T-cell (primary cell): Measurements from ENCODE around the gene KCNIP4. TPM values are rescaled to one million over a fixed set of nuclear protein-coding genes. Genes with fewer than 3 reads are reported as not detected.

Experiments used
- ATAC-seq, 4 experiments: fragments of 200-7000 bp in 3 of 4; fragments of 150-1000 bp in 1 of 4; cut with Tn5 transposase; replicated peaks in 1 of 4; 1 replicate in 3 of 4; 2 replicates in 1 of 4; pipeline ENCODE4 v1.10.0; 2021; ENCODE audit warnings: moderate library complexity in 3 of 4, mild to moderate bottlenecking in 2 of 4, moderate number of reproducible peaks in 1 of 4
- CTCF ChIA-PET, 2 donors: fragments of 300-600 bp; sonication (Branson Sonifier 250); formaldehyde crosslinking; loops; one replicate each; lab custom pipeline; 2022; ENCODE audit warnings: antibody characterized with exemption in 2 of 2; lab: Charles Lee
- POLR2A ChIA-PET, 2 donors: fragments of 300-600 bp; sonication (Branson Sonifier 250); formaldehyde crosslinking; loops; one replicate each; lab custom pipeline; 2022; ENCODE audit warnings: antibody characterized with exemption in 2 of 2; lab: Charles Lee
- DNase-seq, 35 experiments: peaks; one replicate each; pipeline versions ENCODE4 v3.0.0 to v3.0.0-alpha.2; 2013 to 2023
- H3K27ac ChIP-seq: one replicate; pipeline ENCODE4 v1.5.1; 2013; ENCODE audit warnings: low read length
- H3K27me3 ChIP-seq, 2 experiments: replicated peaks in 1 of 2; 1 replicate in 1 of 2; 2 replicates in 1 of 2; pipeline versions ENCODE4 v1.6.1 to v1.7.0; 2013; ENCODE audit warnings: low read length in 1 of 2, mixed read lengths in 1 of 2; ENCODE audit not compliant: control insufficient read depth in 2 of 2, insufficient read depth in 2 of 2; ENCODE audit errors: extremely low read depth in 1 of 2
- H3K36me3 ChIP-seq, 2 donors: 1 replicate in 1 of 2; 2 replicates in 1 of 2; pipeline versions ENCODE4 v1.6.1 to v1.7.0; 2013; ENCODE audit warnings: low read length in 1 of 2; ENCODE audit not compliant: control insufficient read depth in 2 of 2, insufficient read depth in 1 of 2; ENCODE audit errors: extremely low read depth in 1 of 2
- H3K4me1 ChIP-seq, 2 experiments: 1 replicate in 1 of 2; 2 replicates in 1 of 2; pipeline versions ENCODE4 v1.6.1 to v1.7.0; 2013; ENCODE audit warnings: low read length in 2 of 2, mixed read lengths in 1 of 2; ENCODE audit not compliant: insufficient read depth in 2 of 2, control insufficient read depth in 1 of 2; ENCODE audit errors: extremely low read depth in 1 of 2
- H3K4me3 ChIP-seq, 2 donors: 1 replicate in 1 of 2; 2 replicates in 1 of 2; pipeline versions ENCODE4 v1.5.1 to v1.7.0; 2013; ENCODE audit warnings: mild to moderate bottlenecking in 2 of 2, low read length in 1 of 2, moderate library complexity in 1 of 2; ENCODE audit not compliant: control insufficient read depth in 1 of 2; ENCODE audit errors: extremely low read depth in 1 of 2
- H3K9me3 ChIP-seq: 2 replicates; pipeline ENCODE4 v1.7.0; 2013
- H3K27ac Mint-ChIP-seq, 2 donors: one replicate each; pipeline ENCODE4 v1.8.0; 2020 to 2021; ENCODE audit warnings: mild to moderate bottlenecking in 2 of 2, mixed read lengths in 2 of 2
- H3K27me3 Mint-ChIP-seq, 2 donors: one replicate each; pipeline ENCODE4 v1.8.0; 2021 to 2022; ENCODE audit warnings: mixed read lengths in 2 of 2
- H3K36me3 Mint-ChIP-seq: one replicate; pipeline ENCODE4 v1.8.0; 2021; ENCODE audit warnings: mixed read lengths
- H3K4me1 Mint-ChIP-seq, 3 donors: one replicate each; pipeline ENCODE4 v1.8.0; 2020 to 2022; ENCODE audit warnings: mixed read lengths in 3 of 3, mild to moderate bottlenecking in 1 of 3
- H3K4me3 Mint-ChIP-seq, 3 donors: one replicate each; pipeline ENCODE4 v1.8.0; 2020 to 2022; ENCODE audit warnings: mild to moderate bottlenecking in 3 of 3, mixed read lengths in 3 of 3, moderate library complexity in 3 of 3
- H3K9me3 Mint-ChIP-seq, 3 donors: one replicate each; pipeline ENCODE4 v1.8.0; 2020 to 2022; ENCODE audit warnings: mixed read lengths in 3 of 3
- WGBS: methylation state at CpG from one replicate; pipeline ENCODE4 v1.1.5; 2013; ENCODE audit warnings: missing lambda C conversion rate; ENCODE audit not compliant: insufficient coverage; 5-methylcytosine and 5-hydroxymethylcytosine counted together
- total RNA-seq, 35 experiments: library from RNA in 6 of 35; stranded (reverse) in 6 of 35; fragments of 120-200 nt in 1 of 35; gene quantifications; one replicate each; pipeline versions ENCODE4 v1.2.1 to v1.2.4 and lab custom pipeline; 2013 to 2026

The KCNIP4 gene
- total RNA-seq, 5 donors from 2014 or later (not counting 1 experiment from before 2014, with no cell fraction given): not detected

DNA sequence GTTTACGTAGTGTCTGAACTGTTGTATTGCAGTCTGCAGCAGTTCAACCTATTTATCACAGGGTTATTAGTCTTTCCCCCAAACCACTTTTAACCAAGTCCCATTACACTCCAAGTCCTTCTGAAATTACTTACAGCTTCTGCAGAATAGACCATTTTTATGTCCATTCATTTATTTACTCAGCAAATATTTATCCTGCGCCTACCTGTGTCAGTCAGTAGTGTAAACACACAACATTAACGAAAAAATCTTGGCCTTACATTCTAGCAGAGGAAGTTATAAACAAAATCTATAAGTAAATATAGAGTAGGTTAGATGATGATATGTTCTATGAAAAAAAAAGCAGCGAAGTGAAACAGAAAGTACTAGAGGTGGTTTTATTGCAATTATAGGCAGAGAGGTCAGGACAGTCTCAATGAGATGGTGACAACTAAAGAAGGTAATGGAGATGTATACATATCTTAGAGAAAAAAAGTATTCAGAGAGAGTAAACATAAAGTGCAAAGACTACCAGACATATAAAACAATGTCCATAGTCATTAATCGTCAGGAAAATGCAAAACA, 534.7 kb downstream of the KCNIP4 start:
- H3K4me3 Mint-ChIP-seq: no peak overlapping the region
- H3K9me3 Mint-ChIP-seq: peaks cover 9 to 37% (median 17%) of the 10 kb centered on the region in 3 donors
- H3K4me1 Mint-ChIP-seq: no peaks in the 10 kb centered on the region
- Histone ChIP-seq H3K4me3 (no peak overlapping the region), H3K27me3 (no peaks in the 10 kb centered on the region), H3K27ac (no peak overlapping the region), H3K36me3 (no peaks in the 10 kb centered on the region), H3K4me1 (no peaks in the 10 kb centered on the region), H3K9me3 (no peaks in the 10 kb centered on the region)
- no peak for DNase-seq
- H3K27ac Mint-ChIP-seq: no peak overlapping the region
- ATAC-seq: no peak
- no CpG with 5 or more reads among the region's 5 CpGs for WGBS
- H3K36me3 Mint-ChIP-seq: no peaks in the 10 kb centered on the region
- no peaks in the 10 kb centered on the region for H3K27me3 Mint-ChIP-seq
- POLR2A ChIA-PET: no interaction called here
- CTCF ChIA-PET: no interaction called here

DNA sequence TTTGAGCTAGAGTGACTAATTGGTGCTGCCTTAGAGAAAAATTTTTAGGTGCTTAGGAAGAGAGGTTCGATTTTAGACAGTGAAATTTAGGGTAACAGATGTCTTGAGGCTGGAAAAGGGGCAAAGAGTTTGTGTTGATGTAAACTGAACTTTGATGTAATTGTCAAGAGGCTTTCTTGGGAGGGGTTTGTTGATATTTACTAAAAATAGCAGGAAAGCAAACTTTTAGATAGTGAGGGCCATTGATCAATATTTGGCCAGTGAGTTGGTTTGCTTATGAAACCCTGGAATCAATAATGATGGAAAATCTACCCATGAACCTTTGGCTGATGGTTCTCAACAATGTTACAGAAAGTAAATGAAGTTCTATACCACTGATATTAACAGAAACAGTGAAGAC, 537.5 kb downstream of the KCNIP4 start:
- peaks cover 13 to 36% (median 14%) of the 10 kb centered on the region in 3 donors for H3K9me3 Mint-ChIP-seq
- Histone ChIP-seq H3K9me3 (no peaks in the 10 kb centered on the region), H3K27me3 (no peaks in the 10 kb centered on the region), H3K36me3 (no peaks in the 10 kb centered on the region), H3K4me3 (no peak overlapping the region), H3K4me1 (no peaks in the 10 kb centered on the region), H3K27ac (no peak overlapping the region)
- no peaks in the 10 kb centered on the region for H3K27me3 Mint-ChIP-seq
- no peaks in the 10 kb centered on the region for H3K36me3 Mint-ChIP-seq
- DNase-seq (no peak), ATAC-seq (no peak)
- CTCF ChIA-PET: no interaction called here
- no peaks in the 10 kb centered on the region for H3K4me1 Mint-ChIP-seq
- POLR2A ChIA-PET: no interaction called here
- H3K27ac Mint-ChIP-seq: no peak overlapping the region
- WGBS: 8% methylated on average over 1 of the region's 1 CpG
- H3K4me3 Mint-ChIP-seq: no peak overlapping the region

DNA sequence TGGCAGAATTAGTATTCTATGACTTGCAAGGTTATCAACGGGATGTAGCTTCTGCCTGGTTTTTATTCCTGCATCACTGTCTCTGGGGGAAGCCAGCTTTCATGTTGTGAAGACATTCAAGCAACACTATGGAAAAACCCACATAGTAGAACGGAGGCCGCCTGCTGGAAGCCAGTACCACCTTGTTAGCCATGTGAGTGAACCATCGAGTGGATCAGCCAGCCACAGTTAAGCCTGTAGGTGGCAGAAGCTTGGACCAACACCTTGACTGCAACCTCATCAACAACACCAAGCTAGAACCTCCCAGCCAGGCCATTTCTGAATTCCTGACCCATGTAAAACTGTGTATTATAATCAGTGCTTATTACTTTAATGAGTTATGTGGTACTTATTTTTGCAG, 538.2 kb downstream of the KCNIP4 start:
- H3K36me3 Mint-ChIP-seq: no peaks in the 10 kb centered on the region
- ChIA-PET CTCF (no interaction called here), POLR2A (no interaction called here)
- DNase-seq (no peak), ATAC-seq (no peak)
- Histone ChIP-seq H3K27ac (no peak overlapping the region), H3K9me3 (no peaks in the 10 kb centered on the region), H3K36me3 (no peaks in the 10 kb centered on the region), H3K4me1 (no peaks in the 10 kb centered on the region), H3K4me3 (no peak overlapping the region), H3K27me3 (no peaks in the 10 kb centered on the region)
- 80% methylated on average over 1 of the region's 4 CpGs for WGBS
- H3K9me3 Mint-ChIP-seq: peaks cover 13 to 31% (median 14%) of the 10 kb centered on the region in 3 donors
- H3K4me1 Mint-ChIP-seq: no peaks in the 10 kb centered on the region
- no peak overlapping the region for H3K4me3 Mint-ChIP-seq
- H3K27ac Mint-ChIP-seq: no peak overlapping the region
- H3K27me3 Mint-ChIP-seq: no peaks in the 10 kb centered on the region

DNA sequence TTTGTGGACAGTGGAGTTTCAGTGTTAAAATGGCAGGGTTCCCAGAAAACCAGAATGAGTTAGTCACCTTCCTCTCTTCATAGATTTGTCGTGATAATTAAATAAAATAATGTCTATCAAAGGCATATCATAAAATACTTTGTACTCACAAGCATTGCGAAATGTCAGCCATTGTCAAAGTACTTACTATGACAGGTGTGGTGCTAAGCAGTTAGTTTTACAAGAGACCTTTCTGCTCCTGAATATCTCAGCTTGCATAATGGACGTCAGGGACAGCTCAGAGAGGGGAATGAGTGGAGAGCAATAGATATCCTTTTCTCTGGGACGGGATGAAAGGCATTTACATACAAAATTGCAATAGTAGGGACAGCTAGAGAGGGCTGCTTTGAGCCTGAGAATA, 560.9 kb downstream of the KCNIP4 start:
- CTCF ChIA-PET: no interaction called here

DNA sequence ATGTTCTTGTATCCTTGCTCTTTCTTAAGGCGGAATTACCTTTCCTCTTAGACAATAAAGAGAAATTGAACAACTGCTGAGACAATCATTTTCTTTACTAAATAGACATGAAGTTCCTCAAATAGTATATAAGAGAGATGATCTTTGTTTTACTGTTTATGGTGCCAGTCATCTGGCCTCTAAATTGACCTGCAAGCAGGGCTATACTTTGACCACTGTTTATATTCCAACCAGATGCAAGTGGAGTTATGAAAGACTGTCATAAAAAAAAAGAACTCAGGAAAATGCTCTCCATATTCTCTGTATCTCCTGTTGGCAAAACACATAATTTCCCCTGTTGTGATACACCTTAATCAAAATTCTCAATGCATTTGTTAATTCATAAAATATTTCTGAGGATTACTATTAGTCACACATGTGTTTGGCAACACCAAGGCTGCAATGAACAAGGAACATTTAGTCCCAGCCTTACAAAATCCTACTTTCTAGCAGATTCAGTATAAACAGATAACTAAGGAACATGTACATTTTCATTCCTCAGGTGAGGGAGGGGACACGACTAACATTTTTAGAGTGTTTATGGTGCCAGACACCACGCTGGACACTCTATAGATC, 562.3 kb downstream of the KCNIP4 start:
- no peaks in the 10 kb centered on the region for H3K27me3 Mint-ChIP-seq
- POLR2A ChIA-PET: no interaction called here

More for the DNA sequence above, 560.9 kb downstream of the KCNIP4 start:
- ATAC-seq (no peak), DNase-seq (no peak)
- Histone ChIP-seq H3K36me3 (no peaks in the 10 kb centered on the region), H3K4me1 (no peaks in the 10 kb centered on the region), H3K9me3 (no peaks in the 10 kb centered on the region), H3K4me3 (no peak overlapping the region), H3K27me3 (no peaks in the 10 kb centered on the region), H3K27ac (no peak overlapping the region)
- H3K4me1 Mint-ChIP-seq: no peaks in the 10 kb centered on the region
- 35% methylated on average over 2 of the region's 4 CpGs for WGBS
- POLR2A ChIA-PET: interaction anchor here in 1 of 2 donors (0.6 kb wide), 1 partner anchor 150 kb away, joined by 6 read pairs; no protein-coding TSS in a partner anchor
- no peak overlapping the region for H3K4me3 Mint-ChIP-seq
- H3K9me3 Mint-ChIP-seq: peaks cover 7 to 10% (median 8%) of the 10 kb centered on the region in 3 donors
- no peaks in the 10 kb centered on the region for H3K36me3 Mint-ChIP-seq
- no peak overlapping the region for H3K27ac Mint-ChIP-seq
- H3K27me3 Mint-ChIP-seq: no peaks in the 10 kb centered on the region

DNA sequence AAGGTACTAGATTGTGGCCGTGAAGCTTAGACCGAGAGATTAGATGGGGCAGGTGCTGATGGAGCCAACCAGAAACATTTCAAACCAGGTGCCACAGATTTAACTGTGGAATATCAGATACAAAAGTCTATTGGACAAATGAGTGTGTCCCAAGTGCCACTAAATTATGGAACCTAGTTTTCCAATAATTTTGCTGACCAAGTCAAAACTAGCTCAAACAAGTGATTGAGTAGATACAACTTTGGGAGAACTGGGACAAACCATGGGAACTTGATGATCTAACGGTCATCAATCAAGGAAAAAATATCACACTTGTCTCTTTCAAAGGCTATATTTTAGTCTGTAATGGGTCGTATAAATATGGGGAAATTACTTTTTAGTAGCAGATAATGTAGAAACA, 562.9 kb downstream of the KCNIP4 start:
- POLR2A ChIA-PET: no interaction called here
- Mint-ChIP-seq H3K27ac (no peak overlapping the region), H3K4me3 (no peak overlapping the region), H3K9me3 (peaks cover 0 to 8% (median 6%) of the 10 kb centered on the region in 3 donors), H3K36me3 (no peaks in the 10 kb centered on the region), H3K4me1 (no peaks in the 10 kb centered on the region), H3K27me3 (no peaks in the 10 kb centered on the region)
- no peaks in the 10 kb centered on the region for H3K4me1 ChIP-seq
- no peak overlapping the region for H3K4me3 ChIP-seq
- no peak for ATAC-seq
- no peak overlapping the region for H3K27ac ChIP-seq
- no peaks in the 10 kb centered on the region for H3K36me3 ChIP-seq
- no peaks in the 10 kb centered on the region for H3K27me3 ChIP-seq
- CTCF ChIA-PET: no interaction called here
- DNase-seq: no peak
- H3K9me3 ChIP-seq: no peaks in the 10 kb centered on the region
- whole genome bisulfite sequencing: no CpG with 5 or more reads among the region's 4 CpGs

More for the DNA sequence above, 562.3 kb downstream of the KCNIP4 start:
- CTCF ChIA-PET: no interaction called here
- H3K4me1 Mint-ChIP-seq: no peaks in the 10 kb centered on the region
- H3K4me3 ChIP-seq: no peak overlapping the region
- no peak overlapping the region for H3K4me3 Mint-ChIP-seq
- H3K27ac Mint-ChIP-seq: no peak overlapping the region
- no peaks in the 10 kb centered on the region for H3K36me3 Mint-ChIP-seq
- no peaks in the 10 kb centered on the region for H3K9me3 ChIP-seq
- H3K36me3 ChIP-seq: no peaks in the 10 kb centered on the region
- no CpG with 5 or more reads among the region's 3 CpGs for WGBS
- no peaks in the 10 kb centered on the region for H3K27me3 ChIP-seq
- H3K4me1 ChIP-seq: no peaks in the 10 kb centered on the region
- DNase-seq: no peak
- H3K9me3 Mint-ChIP-seq: peaks cover 0 to 8% (median 7%) of the 10 kb centered on the region in 3 donors
- no peak for ATAC-seq
- no peak overlapping the region for H3K27ac ChIP-seq
